Measurements from ENCODE around the gene RIC1.
"Not testable (repeated sequence)": the region's sequence is repeated elsewhere in the genome, so short reads cannot be mapped to it uniquely, and the experiment has no call there.

The RIC1 gene

GRCh38 chr9:5626727-5627634 lies 1.9 kb upstream of the RIC1 start:
- DNase-seq, result peak; percentile 34

GRCh38 chr9:5627686-5628085 lies 1.2 kb upstream of the RIC1 start:
- not testable (repeated sequence) for DNase-seq

- DNase-seq, result no peak
These were observed 751 bp upstream of the RIC1 start for GRCh38 chr9:5628183-5628529.

GRCh38 chr9:5629312-5630080 lies 589 bp downstream of the RIC1 start:
- no peak for DNase-seq

- DNase-seq, result no peak
These were observed 1.2 kb downstream of the RIC1 start for GRCh38 chr9:5630081-5630507.

- DNase-seq, result no peak
These were observed 2.1 kb downstream of the RIC1 start for GRCh38 chr9:5631026-5631425.

- DNase-seq, result no peak
These were observed 3.6 kb downstream of the RIC1 start for GRCh38 chr9:5632540-5632939.

GRCh38 chr9:5633243-5633642 lies 4.3 kb downstream of the RIC1 start:
- DNase-seq, result no peak

- DNase-seq, result no peak
These were observed 6.5 kb downstream of the RIC1 start for GRCh38 chr9:5635390-5635789.

GRCh38 chr9:5639816-5640215 lies 10.9 kb downstream of the RIC1 start:
- DNase-seq, result no peak

- DNase-seq, result no peak
These were observed 13.3 kb downstream of the RIC1 start for GRCh38 chr9:5642170-5642569.

- no peak for DNase-seq
These were observed 14.2 kb downstream of the RIC1 start for GRCh38 chr9:5643005-5643624.

- DNase-seq, result no peak
These were observed 15.6 kb downstream of the RIC1 start for GRCh38 chr9:5644501-5644900.

GRCh38 chr9:5646116-5646515 lies 17.2 kb downstream of the RIC1 start:
- no peak for DNase-seq

GRCh38 chr9:5650356-5651105 lies 21.6 kb downstream of the RIC1 start:
- no peak for DNase-seq

GRCh38 chr9:5651246-5651645 lies 22.3 kb downstream of the RIC1 start:
- DNase-seq, result no peak

- DNase-seq, result no peak
These were observed 23.9 kb downstream of the RIC1 start for GRCh38 chr9:5652821-5653220.

- not testable (repeated sequence) for DNase-seq
These were observed 33.9 kb downstream of the RIC1 start for GRCh38 chr9:5662804-5663203.

- no peak for DNase-seq
These were observed 36.2 kb downstream of the RIC1 start for GRCh38 chr9:5665059-5665458.

GRCh38 chr9:5667391-5667790 lies 38.5 kb downstream of the RIC1 start:
- no peak for DNase-seq

GRCh38 chr9:5670079-5670478 lies 41.2 kb downstream of the RIC1 start:
- DNase-seq, result no peak

GRCh38 chr9:5671711-5672353 lies 42.9 kb downstream of the RIC1 start:
- no peak for DNase-seq
